Keratinocyte (primary cell): ENCODE data around the gene STEEP1. TPM values are rescaled to one million over a fixed set of nuclear protein-coding genes. Genes with fewer than 3 reads are reported as not detected.

ENCODE experiments used
- DNase-seq: peaks from one replicate; pipeline ENCODE4 v3.0.0-alpha.2; 2011; ENCODE audit warnings: low read depth, missing footprints, low spot score
- FAIRE-seq: peaks from 2 replicates; lab custom pipeline; 2011; peaks lifted over from hg19 to GRCh38; lab: Jason Lieb, UNC
- H2AFZ ChIP-seq: 2 replicates; pipeline ENCODE4 v1.6.0; 2012; ENCODE audit warnings: low read length, control low read depth, inconsistent platforms; ENCODE audit not compliant: control insufficient read depth
- H3K27ac ChIP-seq: 2 replicates; pipeline ENCODE4 v1.5.1; 2011; ENCODE audit warnings: low read length; ENCODE audit not compliant: control insufficient read depth, insufficient read depth
- H3K27me3 ChIP-seq: 3 replicates; pipeline ENCODE4 v1.6.0; 2011; ENCODE audit warnings: low read length; ENCODE audit not compliant: control insufficient read depth, insufficient read depth; ENCODE audit errors: extremely low read depth
- H3K36me3 ChIP-seq, 2 experiments: 2 replicates in 1 of 2; 3 replicates in 1 of 2; pipeline ENCODE4 v1.5.1; 2011; ENCODE audit warnings: low read length in 2 of 2, mild to moderate bottlenecking in 1 of 2; ENCODE audit not compliant: control insufficient read depth in 2 of 2, insufficient read depth in 2 of 2; ENCODE audit errors: extremely low read depth in 1 of 2
- H3K4me1 ChIP-seq: 3 replicates; pipeline ENCODE4 v1.5.1; 2011; ENCODE audit warnings: low read length; ENCODE audit not compliant: control insufficient read depth, insufficient read depth; ENCODE audit errors: extremely low read depth
- H3K4me2 ChIP-seq: 3 replicates; pipeline ENCODE4 v1.6.0; 2011; ENCODE audit warnings: low read depth, low read length; ENCODE audit not compliant: control insufficient read depth, insufficient read depth; ENCODE audit errors: extremely low read depth
- H3K4me3 ChIP-seq, 3 experiments: fragments of 200-600 bp in 1 of 3; sonication (generic) in 1 of 3; 2 replicates in 2 of 3; 3 replicates in 1 of 3; pipeline ENCODE4 v1.5.1; 2011 to 2016; ENCODE audit warnings: low read length in 3 of 3, mild to moderate bottlenecking in 3 of 3, control low read depth in 2 of 3, inconsistent platforms in 1 of 3, low read depth in 1 of 3, mixed read lengths in 1 of 3, mixed run types in 1 of 3, moderate library complexity in 1 of 3; ENCODE audit not compliant: control insufficient read depth in 2 of 3, insufficient read depth in 2 of 3; ENCODE audit errors: extremely low read depth in 1 of 3
- H3K79me2 ChIP-seq: 2 replicates; pipeline ENCODE4 v1.6.0; 2012; ENCODE audit warnings: low read length; ENCODE audit not compliant: control insufficient read depth, insufficient read depth
- H3K9ac ChIP-seq: 3 replicates; pipeline ENCODE4 v1.6.0; 2011; ENCODE audit warnings: low read length; ENCODE audit not compliant: control insufficient read depth, insufficient read depth; ENCODE audit errors: extremely low read depth
- H3K9me1 ChIP-seq: 3 replicates; pipeline ENCODE4 v1.6.0; 2011; ENCODE audit warnings: low read length; ENCODE audit not compliant: control insufficient read depth, insufficient read depth; ENCODE audit errors: extremely low read depth
- H3K9me3 ChIP-seq: 2 replicates; pipeline ENCODE4 v1.5.1; 2012; ENCODE audit warnings: low read depth, low read length; ENCODE audit not compliant: control insufficient read depth
- H4K20me1 ChIP-seq: 3 replicates; pipeline ENCODE4 v1.6.0; 2011; ENCODE audit warnings: low read length; ENCODE audit not compliant: control insufficient read depth, insufficient read depth; ENCODE audit errors: extremely low read depth
- EZH2 ChIP-seq: IDR thresholded peaks from one replicate; pipeline ENCODE4 v1.6.1; 2012; ENCODE audit warnings: inconsistent platforms, mild to moderate bottlenecking, low read length, moderate library complexity
- dilution Hi-C: fragments of 300-500 bp; cut with MboI; formaldehyde crosslinking; loops from one replicate; pipeline ENCODE4 v1.7.0; 2020; ENCODE audit warnings: low sequenced_read_pairs; ENCODE audit not compliant: extremely low pct_ligation_motif_present
- polyA plus RNA-seq, 5 experiments: library from polyadenylated mRNA; depleted of rRNA in 3 of 5; stranded (reverse) in 3 of 5; stranded (forward) in 1 of 5; unstranded in 1 of 5; fragments of >200 nt; gene quantifications; 1 replicate in 1 of 5; 2 replicates in 3 of 5; 3 replicates in 1 of 5; pipeline versions ENCODE4 v1.2.1 to v1.2.3, GENCODE V29; 2011 to 2012; ENCODE audit warnings: missing spikeins in 2 of 5, low read depth in 1 of 5, low replicate concordance in 1 of 5
- TF ChIP-seq, protein P1 (sequence below), 3 experiments: IDR thresholded peaks in 1 of 3; conservative IDR thresholded peaks in 1 of 3; optimal IDR thresholded peaks in 1 of 3; 2 replicates in 2 of 3; 3 replicates in 1 of 3; pipeline versions ENCODE3 to v1.5.1; 2011; ENCODE audit warnings: low read length in 3 of 3, mild to moderate bottlenecking in 3 of 3, moderate library complexity in 2 of 3, control low read depth in 1 of 3, inconsistent platforms in 1 of 3; ENCODE audit not compliant: insufficient read depth in 2 of 3; ENCODE audit errors: extremely low read depth in 1 of 3

STEEP1 gene
- polyA plus RNA-seq, 1 donor (not counting 4 experiments of a cell fraction or from before 2014, with no cell fraction given) = 23.3 TPM

DNA sequence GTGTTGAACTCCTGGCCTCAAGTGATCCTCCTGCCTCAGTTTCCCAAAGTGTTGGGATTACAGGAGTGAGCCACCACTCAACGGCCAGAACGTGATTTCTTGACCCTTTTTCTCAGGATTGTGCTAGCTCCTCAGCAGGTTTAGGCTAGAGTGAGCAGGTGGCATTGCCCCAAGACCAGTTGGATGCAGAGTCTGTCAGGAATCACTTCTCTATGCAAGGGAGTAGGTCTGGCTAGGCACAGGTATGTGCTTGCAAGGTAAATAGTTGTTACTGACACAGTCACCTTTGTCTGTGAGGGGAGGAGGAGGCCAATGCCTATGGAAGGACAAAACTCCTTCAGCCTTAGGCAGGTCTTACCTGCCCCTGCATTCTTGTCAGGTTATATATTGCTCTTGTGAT lies 72.7 kb downstream of the STEEP1 start:
- no peaks in the 10 kb centered on the region for H4K20me1 ChIP-seq
- no peaks in the 10 kb centered on the region for H3K36me3 ChIP-seq
- no peak for TF ChIP-seq EZH2
- TF ChIP-seq, protein P1, sequence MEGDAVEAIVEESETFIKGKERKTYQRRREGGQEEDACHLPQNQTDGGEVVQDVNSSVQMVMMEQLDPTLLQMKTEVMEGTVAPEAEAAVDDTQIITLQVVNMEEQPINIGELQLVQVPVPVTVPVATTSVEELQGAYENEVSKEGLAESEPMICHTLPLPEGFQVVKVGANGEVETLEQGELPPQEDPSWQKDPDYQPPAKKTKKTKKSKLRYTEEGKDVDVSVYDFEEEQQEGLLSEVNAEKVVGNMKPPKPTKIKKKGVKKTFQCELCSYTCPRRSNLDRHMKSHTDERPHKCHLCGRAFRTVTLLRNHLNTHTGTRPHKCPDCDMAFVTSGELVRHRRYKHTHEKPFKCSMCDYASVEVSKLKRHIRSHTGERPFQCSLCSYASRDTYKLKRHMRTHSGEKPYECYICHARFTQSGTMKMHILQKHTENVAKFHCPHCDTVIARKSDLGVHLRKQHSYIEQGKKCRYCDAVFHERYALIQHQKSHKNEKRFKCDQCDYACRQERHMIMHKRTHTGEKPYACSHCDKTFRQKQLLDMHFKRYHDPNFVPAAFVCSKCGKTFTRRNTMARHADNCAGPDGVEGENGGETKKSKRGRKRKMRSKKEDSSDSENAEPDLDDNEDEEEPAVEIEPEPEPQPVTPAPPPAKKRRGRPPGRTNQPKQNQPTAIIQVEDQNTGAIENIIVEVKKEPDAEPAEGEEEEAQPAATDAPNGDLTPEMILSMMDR (optimal IDR thresholded peaks at IDR 0.05 in 1 of 3, IDR thresholded peaks at IDR 0.05 in 1 of 3, conservative IDR thresholded peaks at IDR 0.05 in 1 of 3; ENCODE audit: extremely low read depth in 1 of 3, insufficient read depth in 2 of 3, low read length in 3 of 3) = no peak
- no peak overlapping the region for H3K4me3 ChIP-seq
- peaks cover 21% of the 10 kb centered on the region for H3K4me1 ChIP-seq
- no peaks in the 10 kb centered on the region for H3K9me1 ChIP-seq
- H3K27ac ChIP-seq = no peak overlapping the region
- DNase-seq (no peak), FAIRE-seq (no peak)
- no peaks in the 10 kb centered on the region for H3K9me3 ChIP-seq
- no peak overlapping the region for H3K4me2 ChIP-seq
- no peaks in the 10 kb centered on the region for H3K27me3 ChIP-seq
- no peaks in the 10 kb centered on the region for H3K79me2 ChIP-seq
- H2AFZ ChIP-seq = no peak overlapping the region
- dilution Hi-C loops = no loop called here
- H3K9ac ChIP-seq = no peak overlapping the region

DNA sequence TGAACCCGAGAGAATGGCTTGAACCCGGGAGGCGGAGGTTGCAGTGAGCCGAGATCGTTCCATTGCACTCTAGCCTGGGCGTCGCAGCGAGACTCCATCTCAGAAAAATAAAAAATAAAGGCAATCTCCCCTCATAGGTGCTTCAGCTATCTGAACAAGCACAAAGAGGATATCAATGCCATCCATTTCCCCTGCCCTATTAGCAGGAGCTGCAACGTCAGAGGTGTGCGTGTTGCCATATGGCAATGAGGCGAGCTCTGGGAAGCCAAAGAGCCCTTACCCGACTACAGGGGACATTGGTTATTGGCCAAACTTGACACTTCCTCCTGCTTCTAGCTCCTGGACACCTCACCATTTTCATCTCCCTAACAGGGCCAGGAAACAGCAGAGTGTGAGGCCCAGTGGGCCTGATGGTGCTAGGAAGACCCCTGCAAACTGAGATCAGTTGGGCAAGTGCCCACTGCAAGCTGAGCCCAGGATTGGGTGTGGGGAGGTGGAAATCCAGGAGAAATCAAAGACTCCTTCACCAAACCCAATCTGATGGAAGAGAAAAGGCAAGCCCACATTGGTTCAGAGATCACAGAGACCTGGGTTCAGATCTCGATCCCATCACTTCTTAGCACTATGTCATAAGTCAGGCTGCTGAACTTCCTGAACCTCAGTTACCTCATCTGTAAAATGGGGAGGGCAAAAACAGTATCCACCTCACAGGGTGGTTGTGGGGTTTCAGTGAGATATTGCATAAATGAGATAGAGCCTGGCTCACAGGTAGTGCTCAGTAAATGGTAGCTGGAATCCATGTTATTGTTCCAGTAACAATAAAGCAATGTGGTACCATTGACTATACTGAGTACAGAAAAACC lies 75.8 kb downstream of the STEEP1 start:
- no peaks in the 10 kb centered on the region for H3K9me1 ChIP-seq
- DNase-seq = no peak
- H3K4me3 ChIP-seq = no peak overlapping the region
- peaks cover 7% of the 10 kb centered on the region for H3K4me1 ChIP-seq
- H3K79me2 ChIP-seq = no peaks in the 10 kb centered on the region
- H3K9me3 ChIP-seq = no peaks in the 10 kb centered on the region
- dilution Hi-C loops = no loop called here
- H2AFZ ChIP-seq = no peak overlapping the region
- no peak overlapping the region for H3K4me2 ChIP-seq
- TF ChIP-seq EZH2 = no peak
- TF ChIP-seq, protein P1 (optimal IDR thresholded peaks at IDR 0.05 in 1 of 3, IDR thresholded peaks at IDR 0.05 in 1 of 3, conservative IDR thresholded peaks at IDR 0.05 in 1 of 3; ENCODE audit: extremely low read depth in 1 of 3, insufficient read depth in 2 of 3, low read length in 3 of 3) = no peak
- H3K9ac ChIP-seq = no peak overlapping the region
- no peaks in the 10 kb centered on the region for H3K27me3 ChIP-seq
- H3K27ac ChIP-seq = no peak overlapping the region
- H3K36me3 ChIP-seq = no peaks in the 10 kb centered on the region
- no peaks in the 10 kb centered on the region for H4K20me1 ChIP-seq
- no peak for FAIRE-seq
